ENCODE measurements around the gene UPP2. TPM values are rescaled to one million over a fixed set of nuclear protein-coding genes. Genes with fewer than 3 reads are reported as not detected.

Gene UPP2
- total RNA-seq, 1 experiment from 2014 or later = not detected

DNA sequence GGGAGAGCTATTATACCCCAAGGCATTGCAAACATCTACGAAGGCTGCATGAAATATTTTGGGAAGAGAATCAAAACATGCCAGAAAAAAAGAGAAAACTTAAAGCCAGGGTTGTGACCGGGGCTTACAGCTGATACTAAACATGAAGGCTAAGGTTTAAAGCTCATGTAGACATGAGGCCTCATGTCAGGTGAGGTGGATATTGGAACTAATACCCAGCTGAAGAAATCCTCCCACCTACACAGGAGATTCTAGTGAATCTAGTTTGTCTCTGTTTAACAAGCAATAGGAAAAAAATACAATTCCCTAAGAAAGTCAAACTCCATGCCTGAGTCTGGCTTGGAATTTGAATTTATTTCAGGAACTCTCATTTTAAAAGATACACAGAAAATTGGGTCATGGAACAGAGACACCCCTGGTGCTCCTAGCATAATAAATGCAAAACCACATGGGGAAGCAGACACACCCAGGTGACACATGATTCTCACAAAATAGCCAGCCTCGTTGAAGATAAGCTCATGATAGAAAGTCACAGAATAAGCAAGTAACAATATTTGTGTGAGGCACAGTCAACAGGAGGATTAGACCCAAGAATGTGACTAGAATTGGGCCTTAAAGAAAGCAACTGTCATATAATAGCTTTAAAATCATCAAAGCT lies 42.2 kb downstream of the UPP2 start:
- H3K4me3 Mint-ChIP-seq = no peak overlapping the region
- Histone ChIP-seq H2BK12ac (ENCODE audit: insufficient read length, low read depth, low read length) (no peak overlapping the region), H2BK5ac (ENCODE audit: insufficient read length, low read length) (no peak overlapping the region), H3K79me1 (ENCODE audit: insufficient read depth, low read depth, low read length, poor library complexity, severe bottlenecking) (no peaks in the 10 kb centered on the region), H2BK15ac (ENCODE audit: low read depth, low read length) (no peak overlapping the region), H2BK120ac (ENCODE audit: low read depth, low read length, poor library complexity, severe bottlenecking) (no peak overlapping the region), H3K4me2 (ENCODE audit: insufficient read depth, insufficient read length, low read length) (no peak overlapping the region), H4K5ac (ENCODE audit: insufficient read length, low read depth, low read length) (no peak overlapping the region), H2AFZ (ENCODE audit: low read length) (no peak overlapping the region), H3K18ac (ENCODE audit: insufficient read length, low read depth, low read length) (no peak overlapping the region), H3K9me3 (ENCODE audit: control insufficient read depth, low read depth, low read length) (no peaks in the 10 kb centered on the region), H2AK5ac (ENCODE audit: insufficient read length, low read length) (no peak overlapping the region), H3K23ac (ENCODE audit: insufficient read length, low read depth, low read length) (no peak overlapping the region), H3K23me2 (ENCODE audit: insufficient read length, low read depth, low read length, poor library complexity, severe bottlenecking) (no peaks in the 10 kb centered on the region), H2BK20ac (ENCODE audit: low read depth, low read length, poor library complexity, severe bottlenecking) (no peak overlapping the region), H3K56ac (ENCODE audit: insufficient read length, low read depth, low read length) (no peak overlapping the region), H3K79me2 (ENCODE audit: insufficient read depth, low read length) (no peaks in the 10 kb centered on the region), H3K4me1 (ENCODE audit: insufficient read depth, low read length) (no peaks in the 10 kb centered on the region), H3K27ac (ENCODE audit: insufficient read length, low read depth, low read length) (no peak overlapping the region), H3K4ac (ENCODE audit: low read depth, low read length) (no peak overlapping the region), H3K14ac (ENCODE audit: insufficient read depth, low read length) (no peak overlapping the region), H4K8ac (replicated peaks; ENCODE audit: insufficient read length, low read depth, low read length) (no peak overlapping the region), H4K20me1 (ENCODE audit: control insufficient read depth, insufficient read depth, insufficient read length) (no peaks in the 10 kb centered on the region), H4K91ac (ENCODE audit: insufficient read length, low read depth, low read length) (no peak overlapping the region), H3K27me3 (ENCODE audit: insufficient read depth, low read length) (no peaks in the 10 kb centered on the region), H3T11ph (ENCODE audit: low read length) (no peak overlapping the region), H3K9ac (ENCODE audit: extremely low read depth, insufficient read length, low read length) (no peak overlapping the region)
- H3K9me3 Mint-ChIP-seq = peaks cover 0 to 3% of the 10 kb centered on the region in 2 experiments; a peak in 2 of 5 replicates
- H3K27ac Mint-ChIP-seq = no peak overlapping the region
- no peaks in the 10 kb centered on the region for H3K27me3 Mint-ChIP-seq (ENCODE audit: low read depth)
- TF ChIP-seq, protein P1, sequence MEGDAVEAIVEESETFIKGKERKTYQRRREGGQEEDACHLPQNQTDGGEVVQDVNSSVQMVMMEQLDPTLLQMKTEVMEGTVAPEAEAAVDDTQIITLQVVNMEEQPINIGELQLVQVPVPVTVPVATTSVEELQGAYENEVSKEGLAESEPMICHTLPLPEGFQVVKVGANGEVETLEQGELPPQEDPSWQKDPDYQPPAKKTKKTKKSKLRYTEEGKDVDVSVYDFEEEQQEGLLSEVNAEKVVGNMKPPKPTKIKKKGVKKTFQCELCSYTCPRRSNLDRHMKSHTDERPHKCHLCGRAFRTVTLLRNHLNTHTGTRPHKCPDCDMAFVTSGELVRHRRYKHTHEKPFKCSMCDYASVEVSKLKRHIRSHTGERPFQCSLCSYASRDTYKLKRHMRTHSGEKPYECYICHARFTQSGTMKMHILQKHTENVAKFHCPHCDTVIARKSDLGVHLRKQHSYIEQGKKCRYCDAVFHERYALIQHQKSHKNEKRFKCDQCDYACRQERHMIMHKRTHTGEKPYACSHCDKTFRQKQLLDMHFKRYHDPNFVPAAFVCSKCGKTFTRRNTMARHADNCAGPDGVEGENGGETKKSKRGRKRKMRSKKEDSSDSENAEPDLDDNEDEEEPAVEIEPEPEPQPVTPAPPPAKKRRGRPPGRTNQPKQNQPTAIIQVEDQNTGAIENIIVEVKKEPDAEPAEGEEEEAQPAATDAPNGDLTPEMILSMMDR (conservative IDR thresholded peaks at IDR 0.05) = no peak
- no peaks in the 10 kb centered on the region; a peak in 1 of 7 replicates for H3K36me3 Mint-ChIP-seq (ENCODE audit: insufficient read depth in 1 of 3, low read depth in 3 of 3)
- H3K4me1 Mint-ChIP-seq = peaks cover 9 to 11% of the 10 kb centered on the region in 2 experiments
- WGBS (ENCODE audit: extremely low coverage, insufficient read length, low lambda C conversion rate) = no CpG with 5 or more reads among the region's 3 CpGs
- DNase-seq = no peak
